Bronchial epithelial cell (primary cell): ENCODE results near the gene PKD1L1. TPM values are rescaled to one million over a fixed set of nuclear protein-coding genes. Genes with fewer than 3 reads are reported as not detected.

Experiments
- DNase-seq: peaks from one replicate; pipeline ENCODE4 v3.0.0-alpha.2; 2010; ENCODE audit warnings: low read depth
- FAIRE-seq: peaks from 2 replicates; lab custom pipeline; 2011; peaks lifted over from hg19 to GRCh38; lab: Jason Lieb, UNC
- H3K27me3 ChIP-seq: 2 replicates; pipeline ENCODE4 v1.5.1; 2011; ENCODE audit warnings: low read length; ENCODE audit not compliant: control insufficient read depth, insufficient read depth
- H3K36me3 ChIP-seq: 2 replicates; pipeline ENCODE4 v1.5.1; 2011; ENCODE audit warnings: low read length; ENCODE audit not compliant: control insufficient read depth, insufficient read depth
- H3K4me3 ChIP-seq: 2 replicates; pipeline ENCODE4 v1.5.1; 2011; ENCODE audit warnings: mild to moderate bottlenecking, low read depth, low read length, control low read depth
- total RNA-seq: library from RNA; depleted of rRNA; stranded (reverse); fragments of >200 nt; gene quantifications from 2 replicates; pipeline ENCODE4 v1.2.1, GENCODE V29; 2014
- TF ChIP-seq, protein P1 (sequence below): IDR thresholded peaks from 2 replicates; pipeline ENCODE4 v1.5.1; 2011; ENCODE audit warnings: mild to moderate bottlenecking, moderate library complexity, low read length, control low read depth, inconsistent platforms; ENCODE audit not compliant: insufficient read depth, severe bottlenecking

PKD1L1 gene
- total RNA-seq, 1 donor from 2014 or later: under 0.01 TPM

DNA sequence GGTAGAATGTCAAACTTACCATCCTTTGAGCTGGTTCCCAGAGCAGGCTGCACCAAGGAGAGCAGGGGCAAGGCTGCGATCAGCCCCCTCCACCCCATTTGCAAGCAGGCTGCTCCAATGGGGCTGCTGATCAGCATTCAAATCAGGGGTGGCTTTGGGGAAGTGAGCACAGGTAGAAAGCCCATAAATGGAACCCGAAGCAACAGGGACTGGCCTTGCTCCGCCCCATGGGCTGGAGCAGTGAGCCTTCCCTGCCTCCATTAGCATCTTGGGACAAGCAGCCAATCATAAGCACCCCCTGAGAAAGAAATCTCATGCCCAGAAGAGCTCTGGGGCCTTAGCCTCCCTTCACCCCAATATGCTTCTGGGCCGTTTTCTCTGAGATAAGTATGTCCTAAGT is 4.0 kb upstream of the PKD1L1 start:
- FAIRE-seq (no peak), DNase-seq (no peak)
- Histone ChIP-seq H3K4me3 (no peak overlapping the region), H3K36me3 (peaks cover 4% of the 10 kb centered on the region), H3K27me3 (no peaks in the 10 kb centered on the region)
- TF ChIP-seq, protein P1, sequence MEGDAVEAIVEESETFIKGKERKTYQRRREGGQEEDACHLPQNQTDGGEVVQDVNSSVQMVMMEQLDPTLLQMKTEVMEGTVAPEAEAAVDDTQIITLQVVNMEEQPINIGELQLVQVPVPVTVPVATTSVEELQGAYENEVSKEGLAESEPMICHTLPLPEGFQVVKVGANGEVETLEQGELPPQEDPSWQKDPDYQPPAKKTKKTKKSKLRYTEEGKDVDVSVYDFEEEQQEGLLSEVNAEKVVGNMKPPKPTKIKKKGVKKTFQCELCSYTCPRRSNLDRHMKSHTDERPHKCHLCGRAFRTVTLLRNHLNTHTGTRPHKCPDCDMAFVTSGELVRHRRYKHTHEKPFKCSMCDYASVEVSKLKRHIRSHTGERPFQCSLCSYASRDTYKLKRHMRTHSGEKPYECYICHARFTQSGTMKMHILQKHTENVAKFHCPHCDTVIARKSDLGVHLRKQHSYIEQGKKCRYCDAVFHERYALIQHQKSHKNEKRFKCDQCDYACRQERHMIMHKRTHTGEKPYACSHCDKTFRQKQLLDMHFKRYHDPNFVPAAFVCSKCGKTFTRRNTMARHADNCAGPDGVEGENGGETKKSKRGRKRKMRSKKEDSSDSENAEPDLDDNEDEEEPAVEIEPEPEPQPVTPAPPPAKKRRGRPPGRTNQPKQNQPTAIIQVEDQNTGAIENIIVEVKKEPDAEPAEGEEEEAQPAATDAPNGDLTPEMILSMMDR: no peak

DNA sequence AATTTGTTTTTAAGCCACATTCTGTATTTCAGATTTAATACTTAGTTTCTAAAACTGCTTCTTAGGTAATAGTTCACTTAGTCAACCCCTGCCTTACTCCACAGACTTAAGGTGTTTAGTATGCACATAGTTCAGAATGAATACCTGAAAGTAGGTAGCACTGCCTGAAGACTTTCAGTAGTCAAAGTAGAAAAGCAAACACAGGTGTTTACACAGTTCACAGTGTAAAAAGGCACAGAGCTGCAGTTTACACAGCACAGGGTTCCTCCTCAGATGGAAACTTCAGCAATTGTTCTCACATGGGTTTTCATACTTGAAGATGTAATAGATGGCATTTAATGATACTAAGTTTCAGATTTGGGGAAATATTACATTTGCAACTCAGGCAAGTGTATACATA is 3.1 kb upstream of the PKD1L1 start:
- TF ChIP-seq, protein P1: no peak
- Histone ChIP-seq H3K27me3 (no peaks in the 10 kb centered on the region), H3K4me3 (no peak overlapping the region), H3K36me3 (peaks cover 4% of the 10 kb centered on the region)
- FAIRE-seq (no peak), DNase-seq (peak; percentile 20)

DNA sequence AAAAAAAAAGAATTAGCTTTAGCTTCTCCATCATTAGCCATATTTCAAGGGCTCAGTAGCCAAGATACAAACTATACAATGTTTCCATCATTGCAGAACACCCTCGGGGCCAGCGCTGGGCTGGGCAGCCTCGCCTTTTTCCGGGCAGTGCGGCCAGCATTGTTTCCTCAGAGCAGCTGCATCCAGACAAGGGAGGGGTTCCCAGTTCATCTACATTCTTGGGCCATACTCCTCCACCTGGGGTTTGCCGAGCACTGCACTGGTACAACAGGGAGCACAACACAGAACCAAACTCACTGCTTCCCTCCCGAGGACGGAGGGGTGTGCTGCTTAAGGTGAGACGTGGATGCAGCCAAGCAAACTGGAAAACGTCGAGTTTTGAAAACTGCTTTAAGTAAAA is 2.4 kb upstream of the PKD1L1 start:
- TF ChIP-seq, protein P1: peak; percentile 19
- FAIRE-seq: no peak
- Histone ChIP-seq H3K27me3 (no peaks in the 10 kb centered on the region), H3K36me3 (peaks cover 1% of the 10 kb centered on the region), H3K4me3 (no peak overlapping the region)
- peak; percentile 62 for DNase-seq

DNA sequence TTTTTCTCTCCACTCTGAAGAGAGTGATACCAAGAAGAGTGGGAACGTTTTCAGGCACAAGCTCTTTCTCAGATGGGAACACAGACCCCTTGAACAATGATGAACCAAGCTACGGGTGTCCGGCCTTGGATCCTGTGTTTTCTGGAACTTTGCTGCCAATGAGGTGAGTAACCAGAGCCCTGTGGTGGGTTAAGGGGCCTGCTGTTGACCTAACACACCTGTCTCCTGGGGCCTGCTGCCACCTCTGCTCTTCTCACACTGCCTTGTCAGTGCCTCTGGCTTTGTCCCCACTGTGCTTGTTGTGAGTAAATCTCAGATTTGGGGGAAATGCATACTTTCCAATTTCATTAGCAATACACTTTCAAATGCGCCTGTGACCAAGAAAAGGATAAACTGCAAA is 1.4 kb upstream of the PKD1L1 start:
- no peak for FAIRE-seq
- Histone ChIP-seq H3K36me3 (peaks cover 1% of the 10 kb centered on the region), H3K27me3 (no peaks in the 10 kb centered on the region), H3K4me3 (no peak overlapping the region)
- TF ChIP-seq, protein P1: no peak
- DNase-seq: no peak

DNA sequence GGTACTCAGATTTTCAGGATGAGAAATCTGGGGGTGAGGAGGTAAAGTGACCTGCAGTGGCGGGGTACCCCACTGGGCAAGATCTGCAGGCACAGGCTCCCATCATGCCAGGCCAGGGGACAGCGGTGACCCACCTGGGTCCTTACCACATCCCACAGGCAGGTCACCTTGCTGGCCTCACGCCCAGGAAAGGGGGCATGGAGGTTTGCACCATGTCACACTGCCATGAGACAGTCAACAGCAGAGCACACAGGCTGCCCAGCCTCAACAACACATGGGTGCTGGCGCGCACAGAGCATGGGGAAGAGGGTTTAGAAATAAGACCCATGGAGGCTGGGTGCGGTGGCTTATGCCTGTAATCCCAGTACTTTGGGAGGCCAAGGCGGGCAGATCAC is 914 bp downstream of the PKD1L1 start:
- H3K27me3 ChIP-seq: no peaks in the 10 kb centered on the region
- H3K36me3 ChIP-seq: no peaks in the 10 kb centered on the region
- TF ChIP-seq, protein P1: no peak
- no peak overlapping the region for H3K4me3 ChIP-seq
- FAIRE-seq (no peak), DNase-seq (no peak)
